GM18508 (cell line): ENCODE measurements around the gene MAB21L1.

Source experiments
- ATAC-seq: cut with Tn5 transposase; IDR thresholded peaks from one replicate; pipeline ENCODE4 v1.9.1; 2021; ENCODE audit warnings: moderate number of reproducible peaks; ENCODE audit not compliant: insufficient read depth, unreplicated experiment

MAB21L1 gene

GRCh38 chr13:35449821-35450220 lies 26.7 kb downstream of the MAB21L1 start:
- no peak for ATAC-seq

GRCh38 chr13:35448465-35448864 lies 28.0 kb downstream of the MAB21L1 start:
- no peak for ATAC-seq
